H9 (cell line): Measurements from ENCODE around the gene TAF10. TPM values are rescaled to one million over a fixed set of nuclear protein-coding genes. Genes with fewer than 3 reads are reported as not detected.

Experiments used
- DNase-seq: peaks from one replicate; pipeline ENCODE4 v3.0.0-alpha.2; 2017
- H2AFZ ChIP-seq: one replicate; pipeline ENCODE4 v1.6.1; 2013; ENCODE audit warnings: mild to moderate bottlenecking, low read length, control low read depth, moderate library complexity
- H2AK5ac ChIP-seq: 2 replicates; pipeline ENCODE4 v1.6.1; 2013; ENCODE audit warnings: low read length, control low read depth, mixed read lengths; ENCODE audit not compliant: insufficient read length
- H2BK120ac ChIP-seq: one replicate; pipeline ENCODE4 v1.6.1; 2013; ENCODE audit warnings: low read depth, mild to moderate bottlenecking, low read length, control low read depth, inconsistent platforms; ENCODE audit not compliant: poor library complexity, severe bottlenecking
- H2BK12ac ChIP-seq: 2 replicates; pipeline ENCODE4 v1.6.1; 2013; ENCODE audit warnings: low read length, control low read depth, mixed read lengths, low read depth; ENCODE audit not compliant: insufficient read length
- H2BK15ac ChIP-seq: 2 replicates; pipeline ENCODE4 v1.6.1; 2013; ENCODE audit warnings: low read depth, low read length, control low read depth
- H2BK20ac ChIP-seq: one replicate; pipeline ENCODE4 v1.6.1; 2013; ENCODE audit warnings: low read depth, mild to moderate bottlenecking, low read length, control low read depth, inconsistent platforms; ENCODE audit not compliant: poor library complexity, severe bottlenecking
- H2BK5ac ChIP-seq: 2 replicates; pipeline ENCODE4 v1.6.1; 2013; ENCODE audit warnings: low read length, control low read depth, mixed read lengths; ENCODE audit not compliant: insufficient read length
- H3K14ac ChIP-seq: 2 replicates; pipeline ENCODE4 v1.6.1; 2013; ENCODE audit warnings: low read length, control low read depth; ENCODE audit not compliant: insufficient read depth
- H3K18ac ChIP-seq: 2 replicates; pipeline ENCODE4 v1.6.1; 2013; ENCODE audit warnings: low read depth, mild to moderate bottlenecking, mixed read lengths, low read length, control low read depth; ENCODE audit not compliant: insufficient read length
- H3K23ac ChIP-seq: 2 replicates; pipeline ENCODE4 v1.6.1; 2013; ENCODE audit warnings: low read length, control low read depth, mixed read lengths, low read depth; ENCODE audit not compliant: insufficient read length
- H3K23me2 ChIP-seq: 2 replicates; pipeline ENCODE4 v1.6.1; 2013; ENCODE audit warnings: low read depth, mild to moderate bottlenecking, mixed read lengths, low read length, control low read depth; ENCODE audit not compliant: insufficient read length, poor library complexity, severe bottlenecking
- H3K27ac ChIP-seq: 2 replicates; pipeline ENCODE4 v1.5.1; 2013; ENCODE audit warnings: low read length, control low read depth, mixed read lengths, low read depth; ENCODE audit not compliant: insufficient read length
- H3K27me3 ChIP-seq: 2 replicates; pipeline ENCODE4 v1.6.1; 2013; ENCODE audit warnings: low read length, control low read depth, inconsistent platforms; ENCODE audit not compliant: insufficient read depth
- H3K4ac ChIP-seq: 2 replicates; pipeline ENCODE4 v1.6.1; 2013; ENCODE audit warnings: low read depth, mild to moderate bottlenecking, control low read depth, inconsistent platforms, low read length, moderate library complexity
- H3K4me1 ChIP-seq: 2 replicates; pipeline ENCODE4 v1.6.1; 2013; ENCODE audit warnings: low read length, control low read depth, inconsistent platforms; ENCODE audit not compliant: insufficient read depth
- H3K4me2 ChIP-seq: 2 replicates; pipeline ENCODE4 v1.6.1; 2013; ENCODE audit warnings: low read length, control low read depth, mixed read lengths; ENCODE audit not compliant: insufficient read length, insufficient read depth
- H3K56ac ChIP-seq: 2 replicates; pipeline ENCODE4 v1.6.1; 2013; ENCODE audit warnings: low read depth, mild to moderate bottlenecking, mixed read lengths, low read length, control low read depth; ENCODE audit not compliant: insufficient read length
- H3K79me1 ChIP-seq: 2 replicates; pipeline ENCODE4 v1.6.1; 2013; ENCODE audit warnings: low read depth, mild to moderate bottlenecking, moderate library complexity, low read length, control low read depth, inconsistent platforms; ENCODE audit not compliant: insufficient read depth, poor library complexity, severe bottlenecking
- H3K79me2 ChIP-seq: 2 replicates; pipeline ENCODE4 v1.6.1; 2013; ENCODE audit warnings: low read length, control low read depth, inconsistent platforms; ENCODE audit not compliant: insufficient read depth
- H3K9ac ChIP-seq: 2 replicates; pipeline ENCODE4 v1.6.1; 2013; ENCODE audit warnings: low read length, control low read depth, mixed read lengths; ENCODE audit not compliant: insufficient read length; ENCODE audit errors: extremely low read depth
- H3K9me3 ChIP-seq: one replicate; pipeline ENCODE4 v1.6.1; 2013; ENCODE audit warnings: low read depth, low read length, inconsistent platforms; ENCODE audit not compliant: control insufficient read depth
- H3T11ph ChIP-seq: one replicate; pipeline ENCODE4 v1.6.1; 2013; ENCODE audit warnings: mild to moderate bottlenecking, low read length, control low read depth, inconsistent platforms
- H4K20me1 ChIP-seq: one replicate; pipeline ENCODE4 v1.6.1; 2013; ENCODE audit not compliant: control insufficient read depth, insufficient read length, insufficient read depth
- H4K5ac ChIP-seq: 2 replicates; pipeline ENCODE4 v1.6.1; 2013; ENCODE audit warnings: low read depth, mild to moderate bottlenecking, mixed read lengths, low read length, control low read depth; ENCODE audit not compliant: insufficient read length
- H4K8ac ChIP-seq: replicated peaks from 2 replicates; pipeline ENCODE4 v1.6.1; 2013; ENCODE audit warnings: low read length, control low read depth, mixed read lengths, low read depth; ENCODE audit not compliant: insufficient read length
- H4K91ac ChIP-seq: 2 replicates; pipeline ENCODE4 v1.6.1; 2013; ENCODE audit warnings: low read depth, mild to moderate bottlenecking, moderate library complexity, mixed read lengths, low read length, control low read depth; ENCODE audit not compliant: insufficient read length
- H3K27ac Mint-ChIP-seq, 3 experiments: 2 replicates in 2 of 3; 3 replicates in 1 of 3; pipeline ENCODE4 v1.8.0; 2020 to 2021; ENCODE audit warnings: mixed read lengths in 3 of 3, mild to moderate bottlenecking in 1 of 3, moderate library complexity in 1 of 3
- H3K27me3 Mint-ChIP-seq: 2 replicates; pipeline ENCODE4 v1.8.0; 2021; ENCODE audit warnings: low read depth, mild to moderate bottlenecking, moderate library complexity, mixed read lengths
- H3K36me3 Mint-ChIP-seq, 3 experiments: 2 replicates in 2 of 3; 3 replicates in 1 of 3; pipeline ENCODE4 v1.8.0; 2020 to 2021; ENCODE audit warnings: low read depth in 3 of 3, mixed read lengths in 3 of 3; ENCODE audit not compliant: insufficient read depth in 1 of 3
- H3K4me1 Mint-ChIP-seq, 2 experiments: 2 replicates each; pipeline ENCODE4 v1.8.0; 2020; ENCODE audit warnings: mixed read lengths in 2 of 2
- H3K4me3 Mint-ChIP-seq, 2 experiments: 2 replicates in 1 of 2; 3 replicates in 1 of 2; pipeline ENCODE4 v1.8.0; 2020 to 2021; ENCODE audit warnings: mild to moderate bottlenecking in 2 of 2, mixed read lengths in 2 of 2, moderate library complexity in 1 of 2
- H3K9me3 Mint-ChIP-seq, 2 experiments: 2 replicates in 1 of 2; 3 replicates in 1 of 2; pipeline ENCODE4 v1.8.0; 2020; ENCODE audit warnings: mild to moderate bottlenecking in 2 of 2, mixed read lengths in 2 of 2, moderate library complexity in 1 of 2
- CTCF ChIP-seq: fragments of 200-600 bp; sonication (generic); conservative IDR thresholded peaks from 3 replicates; pipeline ENCODE4 v1.8.0; 2021; ENCODE audit warnings: antibody characterized with exemption, mild to moderate bottlenecking
- WGBS: extraction: QIAGEN DNeasy Blood & Tissue Kit; methylation state at CpG from one replicate; pipeline ENCODE4 v1.1.7; 2013; ENCODE audit warnings: missing lambda C conversion rate, low lambda C conversion rate, mixed read lengths; ENCODE audit not compliant: insufficient read length; ENCODE audit errors: extremely low coverage; 5-methylcytosine and 5-hydroxymethylcytosine counted together
- total RNA-seq: library from RNA; stranded (reverse); gene quantifications from 2 replicates; pipeline ENCODE4 v1.2.1, GENCODE V29; 2021

TAF10 gene
- total RNA-seq, 1 experiment from 2014 or later: 198 TPM

GRCh38 chr11:6660712-6661111, 48.7 kb upstream of the TAF10 start:
- no peak overlapping the region for H2AK5ac ChIP-seq
- H3K79me1 ChIP-seq: no peaks in the 10 kb centered on the region

More at GRCh38 chr11:6660712-6661111, 48.7 kb upstream of the TAF10 start:
- H2BK120ac ChIP-seq: no peak overlapping the region
- no peak overlapping the region for H3K4me2 ChIP-seq
- no peak overlapping the region for H4K91ac ChIP-seq
- H3K79me2 ChIP-seq: no peaks in the 10 kb centered on the region
- no peak overlapping the region for H2BK12ac ChIP-seq
- H2BK20ac ChIP-seq: no peak overlapping the region
- H3K23ac ChIP-seq: no peak overlapping the region
- no peak overlapping the region for H3K9ac ChIP-seq
- no peak for TF ChIP-seq CTCF
- no peak overlapping the region for H3K56ac ChIP-seq
- H3K4ac ChIP-seq: no peak overlapping the region
- no peak overlapping the region for H2BK15ac ChIP-seq
- no peaks in the 10 kb centered on the region for H4K20me1 ChIP-seq
- no peak for DNase-seq
- Mint-ChIP-seq H3K4me3 (no peak overlapping the region), H3K27me3 (peaks cover 24% of the 10 kb centered on the region), H3K27ac (no peak overlapping the region), H3K36me3 (no peaks in the 10 kb centered on the region), H3K4me1 (peaks cover 10 to 11% of the 10 kb centered on the region in 2 experiments), H3K9me3 (no peaks in the 10 kb centered on the region)
- H3T11ph ChIP-seq: no peak overlapping the region
- H2AFZ ChIP-seq: no peak overlapping the region
- WGBS: no CpG with 5 or more reads among the region's 3 CpGs
- H4K5ac ChIP-seq: no peak overlapping the region
- H3K27ac ChIP-seq: no peak overlapping the region
- H3K4me1 ChIP-seq: peaks cover 1% of the 10 kb centered on the region; the same call in 1 of the 2 replicates
- H3K9me3 ChIP-seq: no peaks in the 10 kb centered on the region
- peaks cover 7% of the 10 kb centered on the region for H3K23me2 ChIP-seq
- H3K18ac ChIP-seq: no peak overlapping the region
- peaks cover 13% of the 10 kb centered on the region; the same call in 1 of the 2 replicates for H3K27me3 ChIP-seq
- no peak overlapping the region for H3K14ac ChIP-seq
- H2BK5ac ChIP-seq: no peak overlapping the region
- H4K8ac ChIP-seq: no peak overlapping the region
